Measurements from ENCODE around the gene FBXL7. TPM values are rescaled to one million over a fixed set of nuclear protein-coding genes. Genes with fewer than 3 reads are reported as not detected.

The FBXL7 gene
- total RNA-seq, 2 experiments from 2014 or later = not detected

DNA sequence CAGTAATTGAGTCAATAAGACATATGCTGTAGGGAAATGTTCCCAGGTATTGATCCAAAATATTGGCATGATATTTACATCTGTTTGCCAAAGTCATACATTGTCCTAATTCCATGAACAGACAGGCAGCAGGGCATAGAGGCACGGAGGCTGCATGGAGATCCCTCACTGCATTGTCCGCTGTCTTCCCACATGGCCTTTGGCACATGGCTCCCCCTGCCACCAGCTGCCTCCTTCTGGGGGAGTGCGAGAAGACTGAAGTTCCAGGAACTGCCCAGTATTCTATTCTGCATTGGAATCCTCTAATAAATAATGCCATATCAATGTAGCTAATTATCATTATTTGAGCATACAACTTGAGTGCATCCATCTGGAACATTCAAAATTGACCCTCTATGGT is 269.0 kb downstream of the FBXL7 start:
- Mint-ChIP-seq H3K27ac (no peak overlapping the region), H3K4me3 (no peak overlapping the region), H3K36me3 (ENCODE audit: low read depth) (no peaks in the 10 kb centered on the region), H3K4me1 (no peaks in the 10 kb centered on the region), H3K9me3 (ENCODE audit: low read depth) (no peaks in the 10 kb centered on the region), H3K27me3 (no peaks in the 10 kb centered on the region)
- DNase-seq = no peak
- ChIA-PET CTCF (no interaction called here), POLR2A (no interaction called here)
- intact Hi-C loops (cut with DNase I, micrococcal nuclease) = no loop called here
- ATAC-seq = no peak

DNA sequence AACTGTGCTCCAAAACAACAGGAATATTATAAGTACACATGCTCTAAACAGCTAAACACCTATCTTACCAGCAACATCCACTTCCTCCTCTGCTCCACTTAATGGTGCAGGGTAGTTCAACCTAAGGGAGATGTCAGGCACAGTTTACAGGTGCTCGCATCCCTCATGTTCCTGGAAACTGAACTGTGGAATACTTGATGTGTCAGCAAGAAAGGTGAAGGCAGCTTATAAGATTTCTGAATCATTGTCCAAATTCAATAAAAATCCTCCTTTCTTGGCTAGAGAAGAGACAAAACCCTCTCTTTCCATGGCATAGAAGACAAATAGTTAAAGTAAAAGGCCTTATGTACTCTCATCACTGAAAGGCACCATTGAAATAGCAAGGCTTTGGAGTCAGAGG is 272.2 kb downstream of the FBXL7 start:
- Mint-ChIP-seq H3K27ac (no peak overlapping the region), H3K27me3 (no peaks in the 10 kb centered on the region), H3K36me3 (ENCODE audit: low read depth) (no peaks in the 10 kb centered on the region), H3K9me3 (ENCODE audit: low read depth) (peaks cover 6% of the 10 kb centered on the region), H3K4me3 (no peak overlapping the region), H3K4me1 (no peaks in the 10 kb centered on the region)
- ChIA-PET CTCF (no interaction called here), POLR2A (no interaction called here)
- intact Hi-C loops (cut with DNase I, micrococcal nuclease) = no loop called here
- DNase-seq (no peak), ATAC-seq (no peak)

DNA sequence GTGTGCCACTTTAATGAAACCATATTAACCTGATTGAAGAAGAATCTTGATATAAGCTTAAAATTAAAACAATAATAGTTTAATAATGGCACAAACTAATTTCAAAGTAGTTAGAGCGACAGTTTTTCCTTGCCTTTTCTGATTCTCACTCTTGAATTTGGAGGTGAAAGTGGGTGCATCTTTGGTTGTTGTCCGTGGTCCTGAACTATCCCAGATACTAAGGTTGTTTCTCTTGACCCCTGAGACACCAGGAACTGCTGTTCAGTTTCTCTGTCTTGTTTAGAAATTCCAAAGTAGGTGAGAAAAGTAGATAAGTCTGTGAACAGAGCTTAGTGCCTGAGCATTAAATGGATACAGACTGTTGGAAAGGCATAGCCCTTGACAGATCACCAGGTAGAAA is 274.7 kb downstream of the FBXL7 start:
- Mint-ChIP-seq H3K36me3 (ENCODE audit: low read depth) (no peaks in the 10 kb centered on the region), H3K4me1 (no peaks in the 10 kb centered on the region), H3K27ac (no peak overlapping the region), H3K9me3 (ENCODE audit: low read depth) (peaks cover 6% of the 10 kb centered on the region), H3K4me3 (no peak overlapping the region), H3K27me3 (no peaks in the 10 kb centered on the region)
- DNase-seq (no peak), ATAC-seq (no peak)
- POLR2A ChIA-PET = no interaction called here
- intact Hi-C loops (cut with DNase I, micrococcal nuclease) = no loop called here
- CTCF ChIA-PET = no interaction called here

DNA sequence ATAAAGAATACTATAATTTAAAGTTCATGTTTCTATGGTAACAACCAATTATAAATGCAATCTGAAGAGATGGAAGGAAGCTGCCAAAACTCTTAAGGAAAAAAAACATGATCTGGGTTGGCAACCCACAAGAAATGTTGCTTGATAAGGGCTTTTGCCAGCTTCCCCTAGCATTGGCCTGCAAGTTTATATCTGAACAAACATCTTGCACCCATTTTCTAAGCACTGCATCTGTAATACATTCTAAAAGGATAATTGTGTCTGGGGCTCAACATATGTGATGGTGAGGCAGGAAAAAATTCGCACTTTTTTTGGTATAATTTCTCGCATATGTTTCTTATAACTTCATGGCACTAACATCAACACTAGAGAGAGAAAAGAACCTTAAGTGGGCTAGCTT is 276.4 kb downstream of the FBXL7 start:
- H3K36me3 Mint-ChIP-seq (ENCODE audit: low read depth) = no peaks in the 10 kb centered on the region
- POLR2A ChIA-PET = no interaction called here
- H3K27ac Mint-ChIP-seq = no peak overlapping the region
- DNase-seq = no peak
- H3K4me1 Mint-ChIP-seq = no peaks in the 10 kb centered on the region
- no peak overlapping the region for H3K4me3 Mint-ChIP-seq
- CTCF ChIA-PET = interaction anchor here (0.6 kb wide), 1 partner anchor 457 kb away, joined by 3 read pairs; no protein-coding TSS in a partner anchor
- ATAC-seq = no peak
- intact Hi-C loops (cut with DNase I, micrococcal nuclease) = no loop called here
- peaks cover 11% of the 10 kb centered on the region for H3K9me3 Mint-ChIP-seq (ENCODE audit: low read depth)
- H3K27me3 Mint-ChIP-seq = no peaks in the 10 kb centered on the region

DNA sequence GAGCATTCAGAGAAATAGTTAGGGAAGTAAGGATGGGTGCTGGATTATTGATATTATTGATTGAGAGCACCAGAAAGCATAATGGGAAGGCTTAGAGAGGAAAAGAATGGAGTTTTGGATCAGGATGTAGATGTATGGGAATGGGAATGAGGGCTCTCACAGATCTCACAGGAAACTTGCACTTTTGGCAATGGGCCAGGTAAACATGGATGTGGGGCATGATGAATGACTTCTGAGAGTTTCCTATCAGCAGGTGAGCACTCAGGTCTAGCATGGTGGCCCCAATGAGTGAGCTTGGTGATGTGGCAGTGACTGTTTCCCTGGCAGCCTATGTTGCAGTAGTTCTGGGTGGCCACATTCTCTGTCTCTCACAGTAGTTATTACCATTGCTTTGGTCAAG is 283.8 kb downstream of the FBXL7 start:
- DNase-seq = no peak
- Mint-ChIP-seq H3K36me3 (ENCODE audit: low read depth) (no peaks in the 10 kb centered on the region), H3K9me3 (ENCODE audit: low read depth) (peaks cover 5% of the 10 kb centered on the region)

DNA sequence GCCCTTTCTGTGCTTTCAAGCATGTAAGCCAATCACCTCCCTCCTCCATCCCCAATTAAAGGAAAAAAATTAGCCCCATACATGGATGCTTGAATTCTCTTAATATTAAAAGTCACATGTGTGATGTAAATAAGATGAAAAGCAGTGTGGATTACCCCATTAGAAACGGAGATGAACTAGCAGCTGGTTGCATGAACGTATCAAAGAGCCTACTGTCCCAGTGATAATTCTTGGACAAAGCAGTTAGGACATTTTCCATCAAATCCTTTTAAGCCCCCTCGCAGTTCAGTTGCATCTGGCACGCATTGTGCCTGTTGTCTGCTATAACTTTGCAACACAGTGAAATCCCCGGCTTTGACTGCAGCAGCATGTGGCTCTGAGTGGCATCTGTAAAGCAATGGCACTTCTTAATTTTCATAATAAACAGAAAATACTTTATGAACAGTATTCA is 285.6 kb downstream of the FBXL7 start:
- DNase-seq (no peak), ATAC-seq (no peak)
- no peaks in the 10 kb centered on the region for H3K4me1 Mint-ChIP-seq
- H3K36me3 Mint-ChIP-seq (ENCODE audit: low read depth) = no peaks in the 10 kb centered on the region
- ChIA-PET CTCF (no interaction called here), POLR2A (no interaction called here)
- peaks cover 5% of the 10 kb centered on the region for H3K9me3 Mint-ChIP-seq (ENCODE audit: low read depth)
- intact Hi-C loops (cut with DNase I, micrococcal nuclease) = no loop called here
- H3K4me3 Mint-ChIP-seq = no peak overlapping the region
- no peaks in the 10 kb centered on the region for H3K27me3 Mint-ChIP-seq
- H3K27ac Mint-ChIP-seq = no peak overlapping the region

More for the DNA sequence above, 283.8 kb downstream of the FBXL7 start:
- CTCF ChIA-PET = no interaction called here
- Mint-ChIP-seq H3K4me3 (no peak overlapping the region), H3K27me3 (no peaks in the 10 kb centered on the region), H3K4me1 (no peaks in the 10 kb centered on the region), H3K27ac (no peak overlapping the region)
- ATAC-seq = no peak
- POLR2A ChIA-PET = no interaction called here
- intact Hi-C loops (cut with DNase I, micrococcal nuclease) = no loop called here

DNA sequence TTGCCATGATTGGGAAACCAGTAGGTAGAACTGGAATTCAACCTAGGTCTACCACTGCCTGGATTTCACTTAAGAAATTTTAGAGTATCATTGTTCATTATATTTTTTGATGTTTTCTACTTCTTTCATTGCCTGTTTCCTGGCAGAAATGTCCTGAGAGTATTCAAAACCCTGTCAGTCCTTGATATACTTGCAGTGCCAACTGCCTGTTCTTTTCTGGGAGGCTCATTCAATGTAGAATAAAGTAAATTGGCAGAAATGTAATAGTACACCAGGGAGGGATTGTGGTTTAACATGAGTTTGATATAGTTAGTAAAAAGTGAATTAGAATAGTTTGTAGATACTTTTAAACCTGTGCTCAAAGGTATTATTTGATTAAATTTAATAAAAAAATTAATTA is 286.3 kb downstream of the FBXL7 start:
- no peaks in the 10 kb centered on the region for H3K4me1 Mint-ChIP-seq
- H3K36me3 Mint-ChIP-seq (ENCODE audit: low read depth) = no peaks in the 10 kb centered on the region
- ChIA-PET CTCF (no interaction called here), POLR2A (no interaction called here)
- ATAC-seq (no peak), DNase-seq (no peak)
- no peaks in the 10 kb centered on the region for H3K27me3 Mint-ChIP-seq
- H3K27ac Mint-ChIP-seq = no peak overlapping the region
- intact Hi-C loops (cut with DNase I, micrococcal nuclease) = no loop called here
- H3K9me3 Mint-ChIP-seq (ENCODE audit: low read depth) = peaks cover under 1% of the 10 kb centered on the region
- no peak overlapping the region for H3K4me3 Mint-ChIP-seq

DNA sequence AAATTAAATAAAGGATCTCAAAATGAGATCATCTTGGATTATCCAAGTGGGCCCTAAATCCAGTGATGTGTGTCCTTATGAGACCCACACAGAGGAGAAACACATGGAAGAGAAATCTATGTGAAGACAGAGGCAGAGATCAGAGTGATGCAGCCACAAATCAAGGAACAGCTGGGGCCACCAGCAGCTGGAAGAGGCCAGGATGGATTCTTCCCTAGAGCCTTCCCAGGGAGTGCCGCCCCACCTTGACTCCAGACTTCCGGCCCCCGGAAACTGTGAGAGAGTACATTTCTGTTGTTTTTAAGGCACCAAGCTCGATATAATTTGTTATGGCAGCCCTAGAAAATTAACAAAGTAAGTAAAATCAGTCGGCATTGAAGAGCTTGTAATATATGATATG is 286.9 kb downstream of the FBXL7 start:
- DNase-seq (no peak), ATAC-seq (no peak)
- ChIA-PET POLR2A (no interaction called here), CTCF (no interaction called here)
- H3K4me3 Mint-ChIP-seq = no peak overlapping the region
- no peaks in the 10 kb centered on the region for H3K4me1 Mint-ChIP-seq
- no peak overlapping the region for H3K27ac Mint-ChIP-seq
- no peaks in the 10 kb centered on the region for H3K36me3 Mint-ChIP-seq (ENCODE audit: low read depth)
- intact Hi-C loops (cut with DNase I, micrococcal nuclease) = no loop called here
- H3K27me3 Mint-ChIP-seq = no peaks in the 10 kb centered on the region
- no peaks in the 10 kb centered on the region for H3K9me3 Mint-ChIP-seq (ENCODE audit: low read depth)

DNA sequence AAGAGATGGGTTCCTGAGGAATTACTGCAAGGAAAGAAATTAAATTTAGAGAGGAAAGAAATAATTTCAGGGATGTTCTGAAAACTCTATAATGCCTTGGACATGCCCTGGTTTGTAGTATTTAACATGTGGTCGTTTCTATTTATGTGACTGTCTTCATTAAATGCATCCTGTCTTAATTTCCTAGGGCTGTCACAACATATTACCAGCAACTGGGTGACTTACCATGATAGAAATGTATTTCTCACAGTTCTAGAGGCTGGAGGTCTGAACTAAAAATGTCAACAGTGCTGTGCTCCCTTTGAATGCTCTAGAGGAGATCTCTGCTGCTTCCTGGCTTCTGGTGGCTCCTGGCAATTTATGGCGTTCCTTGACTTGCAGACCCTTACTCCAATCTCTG is 287.7 kb downstream of the FBXL7 start:
- ChIA-PET POLR2A (no interaction called here), CTCF (no interaction called here)
- no peaks in the 10 kb centered on the region for H3K36me3 Mint-ChIP-seq (ENCODE audit: low read depth)
- H3K27ac Mint-ChIP-seq = no peak overlapping the region
- DNase-seq = no peak
- H3K9me3 Mint-ChIP-seq (ENCODE audit: low read depth) = peaks cover 2% of the 10 kb centered on the region
- no peaks in the 10 kb centered on the region for H3K27me3 Mint-ChIP-seq
- intact Hi-C loops (cut with DNase I, micrococcal nuclease) = no loop called here
- no peak overlapping the region for H3K4me3 Mint-ChIP-seq
- no peaks in the 10 kb centered on the region for H3K4me1 Mint-ChIP-seq
- no peak for ATAC-seq

DNA sequence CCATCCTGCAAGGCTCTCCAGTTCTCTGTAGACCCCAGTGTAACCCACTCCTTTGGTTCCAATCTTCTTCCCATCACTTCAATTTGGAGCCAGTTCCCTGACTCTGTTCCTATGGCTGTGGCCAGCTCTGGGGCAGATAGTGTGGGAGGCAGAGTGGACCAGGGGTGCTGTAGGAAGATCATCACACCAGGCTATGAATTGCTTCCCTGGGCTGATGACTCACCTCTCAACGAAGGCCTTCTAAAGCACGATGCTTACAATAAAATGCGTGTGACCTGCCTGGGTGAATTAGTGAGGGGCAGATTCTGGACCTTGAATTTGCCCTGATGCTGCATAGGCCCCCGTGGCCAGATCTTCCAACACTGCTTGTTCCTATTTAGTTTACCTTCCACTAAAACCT is 289.7 kb downstream of the FBXL7 start:
- no peak overlapping the region for H3K4me3 Mint-ChIP-seq
- ATAC-seq (no peak), DNase-seq (no peak)
- POLR2A ChIA-PET = no interaction called here
- no peak overlapping the region for H3K27ac Mint-ChIP-seq
- CTCF ChIA-PET = no interaction called here
- no peaks in the 10 kb centered on the region for H3K36me3 Mint-ChIP-seq (ENCODE audit: low read depth)
- H3K4me1 Mint-ChIP-seq = no peaks in the 10 kb centered on the region
- H3K27me3 Mint-ChIP-seq = no peaks in the 10 kb centered on the region
- peaks cover 2% of the 10 kb centered on the region for H3K9me3 Mint-ChIP-seq (ENCODE audit: low read depth)
- intact Hi-C loops (cut with DNase I, micrococcal nuclease) = loop anchor here in 1 of 2 experiments (10.0 kb wide), 1 partner anchor 685 kb away; no protein-coding TSS in a partner anchor

DNA sequence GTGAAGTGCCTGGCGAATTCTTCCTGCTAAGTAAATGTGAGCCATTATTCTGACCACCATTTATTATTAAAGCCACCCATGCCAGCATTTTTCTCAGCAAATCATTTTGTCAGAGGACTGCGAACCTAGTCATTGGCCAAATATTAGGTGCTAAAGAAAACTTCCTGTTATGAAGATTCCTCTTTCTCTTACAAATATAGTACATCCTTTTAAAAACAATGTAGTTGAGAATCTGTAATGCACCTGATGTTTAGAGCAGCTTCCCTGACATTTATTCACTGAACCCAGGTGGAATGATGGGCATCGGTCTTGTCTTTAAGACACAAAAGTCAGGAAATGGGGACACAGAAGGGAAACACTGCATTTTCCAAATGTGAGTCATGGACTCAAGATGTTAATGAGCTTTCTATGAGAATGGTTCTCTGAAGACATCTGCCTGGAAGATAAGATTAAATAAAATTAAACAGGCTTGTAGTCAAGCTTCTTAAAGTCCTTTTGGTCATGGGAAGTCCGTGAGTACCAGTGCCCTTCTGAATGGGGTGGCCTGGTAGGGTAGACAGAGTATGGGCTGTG is 290.6 kb downstream of the FBXL7 start:
- ChIA-PET POLR2A (no interaction called here), CTCF (no interaction called here)
- intact Hi-C loops (cut with DNase I, micrococcal nuclease) = loop anchor here in 1 of 2 experiments (10.0 kb wide), 1 partner anchor 686 kb away; no protein-coding TSS in a partner anchor
- Mint-ChIP-seq H3K4me3 (no peak overlapping the region), H3K9me3 (ENCODE audit: low read depth) (peaks cover 2% of the 10 kb centered on the region), H3K27me3 (no peaks in the 10 kb centered on the region), H3K36me3 (ENCODE audit: low read depth) (no peaks in the 10 kb centered on the region), H3K27ac (no peak overlapping the region), H3K4me1 (no peaks in the 10 kb centered on the region)
- ATAC-seq = no peak
- no peak for DNase-seq

DNA sequence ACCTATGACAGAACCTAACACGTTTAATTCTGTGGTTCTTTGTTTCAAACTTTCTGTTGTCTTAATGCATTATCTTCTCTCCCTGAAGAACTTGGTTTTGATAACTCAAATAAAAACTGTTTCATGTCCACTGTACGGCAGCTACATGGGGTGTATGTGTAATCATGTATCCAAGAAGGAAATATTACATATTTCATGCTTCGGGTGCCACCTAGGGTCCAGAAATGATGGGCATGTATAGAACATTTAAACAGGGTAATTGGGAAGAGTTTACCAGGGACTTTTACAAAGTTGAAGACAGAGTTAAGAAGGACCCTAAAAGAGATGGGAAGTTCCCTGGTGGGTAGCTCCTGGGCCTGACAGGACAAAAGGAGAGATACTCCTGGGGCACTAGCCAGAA is 291.3 kb downstream of the FBXL7 start:
- POLR2A ChIA-PET = no interaction called here
- no peak for DNase-seq
- no peaks in the 10 kb centered on the region for H3K36me3 Mint-ChIP-seq (ENCODE audit: low read depth)
- peaks cover 2% of the 10 kb centered on the region for H3K9me3 Mint-ChIP-seq (ENCODE audit: low read depth)
- no peak for ATAC-seq
- no peak overlapping the region for H3K4me3 Mint-ChIP-seq
- intact Hi-C loops (cut with DNase I, micrococcal nuclease) = loop anchor here in 1 of 2 experiments (10.0 kb wide), 1 partner anchor 686 kb away; no protein-coding TSS in a partner anchor
- no peaks in the 10 kb centered on the region for H3K27me3 Mint-ChIP-seq
- H3K4me1 Mint-ChIP-seq = no peaks in the 10 kb centered on the region
- CTCF ChIA-PET = no interaction called here
- H3K27ac Mint-ChIP-seq = no peak overlapping the region

DNA sequence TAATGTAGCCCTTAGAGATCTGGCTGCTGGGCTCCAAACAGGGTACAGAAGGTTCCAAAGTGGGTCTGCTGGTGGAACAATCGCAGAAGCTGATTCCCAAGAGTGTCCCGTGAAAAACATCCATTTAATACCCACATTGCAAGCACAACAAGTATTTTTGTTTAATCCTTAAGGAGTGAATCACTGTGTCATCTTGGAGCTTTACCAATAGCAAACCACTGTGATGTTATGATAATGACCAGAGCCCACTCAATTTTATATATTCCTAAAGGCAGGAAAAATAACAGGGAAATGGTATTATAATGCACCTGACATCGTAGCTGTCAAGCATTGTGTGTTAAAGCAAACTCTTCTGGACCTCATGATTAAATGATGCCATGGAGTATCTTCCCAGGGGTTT is 291.9 kb downstream of the FBXL7 start:
- DNase-seq (no peak), ATAC-seq (no peak)
- ChIA-PET POLR2A (no interaction called here), CTCF (no interaction called here)
- no peaks in the 10 kb centered on the region for H3K4me1 Mint-ChIP-seq
- no peaks in the 10 kb centered on the region for H3K36me3 Mint-ChIP-seq (ENCODE audit: low read depth)
- no peak overlapping the region for H3K4me3 Mint-ChIP-seq
- peaks cover 2% of the 10 kb centered on the region for H3K9me3 Mint-ChIP-seq (ENCODE audit: low read depth)
- intact Hi-C loops (cut with DNase I, micrococcal nuclease) = loop anchor here in 1 of 2 experiments (10.0 kb wide), 1 partner anchor 687 kb away; no protein-coding TSS in a partner anchor
- H3K27ac Mint-ChIP-seq = no peak overlapping the region
- H3K27me3 Mint-ChIP-seq = no peaks in the 10 kb centered on the region

All from activated CD4-positive, alpha-beta T cell treated with anti-CD3 and anti-CD28 coated beads for 36 hours (primary cell).